Nephron (organoid): ENCODE measurements around the gene SSH2.

Experiments used
- H3K27ac Mint-ChIP-seq, 3 experiments: 2 replicates each; pipeline ENCODE4 v1.8.0; 2020; ENCODE audit warnings: mixed read lengths in 3 of 3, mild to moderate bottlenecking in 2 of 3, moderate library complexity in 1 of 3
- H3K27me3 Mint-ChIP-seq: 2 replicates; pipeline ENCODE4 v1.8.0; 2021; ENCODE audit warnings: low read depth, mild to moderate bottlenecking, moderate library complexity, mixed read lengths
- H3K36me3 Mint-ChIP-seq: 2 replicates; pipeline ENCODE4 v1.8.0; 2020; ENCODE audit warnings: low read depth, mixed read lengths
- H3K4me1 Mint-ChIP-seq: 2 replicates; pipeline ENCODE4 v1.8.0; 2020; ENCODE audit warnings: mixed read lengths
- H3K4me3 Mint-ChIP-seq, 3 experiments: 2 replicates each; pipeline ENCODE4 v1.8.0; 2020; ENCODE audit warnings: mild to moderate bottlenecking in 3 of 3, mixed read lengths in 3 of 3, moderate library complexity in 2 of 3
- H3K9me3 Mint-ChIP-seq: 2 replicates; pipeline ENCODE4 v1.8.0; 2020; ENCODE audit warnings: mixed read lengths
- CTCF ChIP-seq, 3 experiments: fragments of 200-600 bp; sonication (generic); IDR thresholded peaks; one replicate each; pipeline ENCODE4 v1.5.0; 2021; ENCODE audit warnings: antibody characterized with exemption in 3 of 3; ENCODE audit not compliant: unreplicated experiment in 3 of 3

The SSH2 gene

GRCh38 chr17:29847527-29848400, 82.3 kb downstream of the SSH2 start:
- no peak for TF ChIP-seq CTCF (IDR thresholded peaks at IDR 0.05; ENCODE audit: unreplicated experiment in 3 of 3)
- Mint-ChIP-seq H3K4me1 (peaks cover 44% of the 10 kb centered on the region), H3K4me3 (no peak overlapping the region), H3K27ac (peak overlapping the region; percentile 49 to 87 (median 85)), H3K27me3 (no peaks in the 10 kb centered on the region), H3K36me3 (no peaks in the 10 kb centered on the region), H3K9me3 (no peaks in the 10 kb centered on the region)

GRCh38 chr17:29847118-29847517, 82.9 kb downstream of the SSH2 start:
- Mint-ChIP-seq H3K36me3 (no peaks in the 10 kb centered on the region), H3K4me1 (peaks cover 47% of the 10 kb centered on the region), H3K27ac (peak overlapping the region; percentile 49 to 87 (median 85)), H3K4me3 (no peak overlapping the region), H3K9me3 (no peaks in the 10 kb centered on the region), H3K27me3 (no peaks in the 10 kb centered on the region)
- no peak for TF ChIP-seq CTCF (IDR thresholded peaks at IDR 0.05; ENCODE audit: unreplicated experiment in 3 of 3)

GRCh38 chr17:29846298-29846697, 83.7 kb downstream of the SSH2 start:
- peak overlapping the region in 2 of 3 experiments; percentile 8 to 34 for H3K27ac Mint-ChIP-seq
- no peaks in the 10 kb centered on the region for H3K36me3 Mint-ChIP-seq
- peaks cover 49% of the 10 kb centered on the region for H3K4me1 Mint-ChIP-seq
- H3K27me3 Mint-ChIP-seq = no peaks in the 10 kb centered on the region
- no peaks in the 10 kb centered on the region for H3K9me3 Mint-ChIP-seq
- H3K4me3 Mint-ChIP-seq = no peak overlapping the region
- no peak for TF ChIP-seq CTCF (IDR thresholded peaks at IDR 0.05; ENCODE audit: unreplicated experiment in 3 of 3)

GRCh38 chr17:29844339-29845048, 85.5 kb downstream of the SSH2 start:
- Mint-ChIP-seq H3K36me3 (no peaks in the 10 kb centered on the region), H3K9me3 (no peaks in the 10 kb centered on the region), H3K27me3 (no peaks in the 10 kb centered on the region), H3K4me1 (peaks cover 49% of the 10 kb centered on the region), H3K4me3 (peak overlapping the region in 2 of 3 experiments; percentile 0 to 9), H3K27ac (peak overlapping the region; percentile 78 to 93 (median 86))
- TF ChIP-seq CTCF (IDR thresholded peaks at IDR 0.05; ENCODE audit: unreplicated experiment in 3 of 3) = no peak

GRCh38 chr17:29840884-29841283, 89.1 kb downstream of the SSH2 start:
- H3K36me3 Mint-ChIP-seq = no peaks in the 10 kb centered on the region
- no peak for TF ChIP-seq CTCF (IDR thresholded peaks at IDR 0.05; ENCODE audit: unreplicated experiment in 3 of 3)

More at GRCh38 chr17:29840884-29841283, 89.1 kb downstream of the SSH2 start:
- Mint-ChIP-seq H3K9me3 (no peaks in the 10 kb centered on the region), H3K4me3 (no peak overlapping the region), H3K4me1 (peaks cover 43% of the 10 kb centered on the region), H3K27me3 (no peaks in the 10 kb centered on the region), H3K27ac (peak overlapping the region in 2 of 3 experiments; percentile 61 to 65)
